ENCODE results near the gene COPS9.

Gene COPS9

GRCh38 chr2:240168041-240168440, 31.9 kb upstream of the COPS9 start:
- no peaks in the 10 kb centered on the region for H4K20me1 ChIP-seq (ENCODE audit: insufficient read depth, low read length, poor library complexity, severe bottlenecking)

GRCh38 chr2:240167588-240167880, 31.4 kb upstream of the COPS9 start:
- Histone ChIP-seq H3K9ac (ENCODE audit: low read depth, low read length, poor library complexity, severe bottlenecking) (no peak overlapping the region), H3K79me2 (ENCODE audit: insufficient read depth, low read length) (no peaks in the 10 kb centered on the region), H3K27me3 (ENCODE audit: insufficient read depth, low read length, poor library complexity, severe bottlenecking) (no peaks in the 10 kb centered on the region)

More at GRCh38 chr2:240168041-240168440, 31.9 kb upstream of the COPS9 start:
- no peak overlapping the region for H3K9ac ChIP-seq (ENCODE audit: low read depth, low read length, poor library complexity, severe bottlenecking)
- no peaks in the 10 kb centered on the region for H3K79me2 ChIP-seq (ENCODE audit: insufficient read depth, low read length)
- no peak for TF ChIP-seq CTCF (conservative IDR thresholded peaks at IDR 0.05; ENCODE audit: low read length)
- no peak for TF ChIP-seq EZH2phosphoT487 (IDR thresholded peaks at IDR 0.05; ENCODE audit: borderline replicate concordance)
- no peaks in the 10 kb centered on the region for H3K4me1 ChIP-seq (ENCODE audit: insufficient read depth, low read length, poor library complexity, severe bottlenecking)
- peaks cover 16% of the 10 kb centered on the region; the same call in 1 of the 2 replicates for H3K9me3 ChIP-seq (ENCODE audit: insufficient read depth, low read depth, low read length)
- H2AFZ ChIP-seq (ENCODE audit: low read length): no peak overlapping the region
- H3K9me2 ChIP-seq (replicated peaks; ENCODE audit: low read depth, low read length): no peaks in the 10 kb centered on the region
- no peak overlapping the region for H3K4me2 ChIP-seq (ENCODE audit: low read depth, low read length, poor library complexity, severe bottlenecking)
- no peak overlapping the region for H3K4me3 ChIP-seq (ENCODE audit: low read length, poor library complexity, severe bottlenecking)
- H3K36me3 ChIP-seq (ENCODE audit: insufficient read depth, low read length): no peaks in the 10 kb centered on the region
- no peaks in the 10 kb centered on the region for H3K27me3 ChIP-seq (ENCODE audit: insufficient read depth, low read length, poor library complexity, severe bottlenecking)
- H3F3A ChIP-seq (ENCODE audit: low read depth): no peaks in the 10 kb centered on the region

GRCh38 chr2:240166761-240167587, 30.9 kb upstream of the COPS9 start:
- Histone ChIP-seq H4K20me1 (ENCODE audit: insufficient read depth, low read length, poor library complexity, severe bottlenecking) (no peaks in the 10 kb centered on the region), H3K27me3 (ENCODE audit: insufficient read depth, low read length, poor library complexity, severe bottlenecking) (no peaks in the 10 kb centered on the region), H3K79me2 (ENCODE audit: insufficient read depth, low read length) (no peaks in the 10 kb centered on the region), H3K9me2 (replicated peaks; ENCODE audit: low read depth, low read length) (no peaks in the 10 kb centered on the region), H3K4me2 (ENCODE audit: low read depth, low read length, poor library complexity, severe bottlenecking) (no peak overlapping the region), H2AFZ (ENCODE audit: low read length) (no peak overlapping the region), H3K4me1 (ENCODE audit: insufficient read depth, low read length, poor library complexity, severe bottlenecking) (no peaks in the 10 kb centered on the region), H3K4me3 (ENCODE audit: low read length, poor library complexity, severe bottlenecking) (no peak overlapping the region), H3K9me3 (ENCODE audit: insufficient read depth, low read depth, low read length) (peaks cover 16% of the 10 kb centered on the region; the same call in 1 of the 2 replicates), H3K36me3 (ENCODE audit: insufficient read depth, low read length) (no peaks in the 10 kb centered on the region), H3F3A (ENCODE audit: low read depth) (no peaks in the 10 kb centered on the region), H3K9ac (ENCODE audit: low read depth, low read length, poor library complexity, severe bottlenecking) (no peak overlapping the region)
- no peak for TF ChIP-seq CTCF (conservative IDR thresholded peaks at IDR 0.05; ENCODE audit: low read length)
- no peak for TF ChIP-seq EZH2phosphoT487 (IDR thresholded peaks at IDR 0.05; ENCODE audit: borderline replicate concordance)

More at GRCh38 chr2:240167588-240167880, 31.4 kb upstream of the COPS9 start:
- no peaks in the 10 kb centered on the region for H3K4me1 ChIP-seq (ENCODE audit: insufficient read depth, low read length, poor library complexity, severe bottlenecking)
- no peak overlapping the region for H3K4me3 ChIP-seq (ENCODE audit: low read length, poor library complexity, severe bottlenecking)
- peaks cover 16% of the 10 kb centered on the region; the same call in 1 of the 2 replicates for H3K9me3 ChIP-seq (ENCODE audit: insufficient read depth, low read depth, low read length)
- H3K9me2 ChIP-seq (replicated peaks; ENCODE audit: low read depth, low read length): no peaks in the 10 kb centered on the region
- no peak overlapping the region for H3K4me2 ChIP-seq (ENCODE audit: low read depth, low read length, poor library complexity, severe bottlenecking)
- H3K36me3 ChIP-seq (ENCODE audit: insufficient read depth, low read length): no peaks in the 10 kb centered on the region
- TF ChIP-seq CTCF (conservative IDR thresholded peaks at IDR 0.05; ENCODE audit: low read length) (no peak), EZH2phosphoT487 (IDR thresholded peaks at IDR 0.05; ENCODE audit: borderline replicate concordance) (no peak)
- H3F3A ChIP-seq (ENCODE audit: low read depth): no peaks in the 10 kb centered on the region
- H2AFZ ChIP-seq (ENCODE audit: low read length): no peak overlapping the region
- H4K20me1 ChIP-seq (ENCODE audit: insufficient read depth, low read length, poor library complexity, severe bottlenecking): no peaks in the 10 kb centered on the region
